GM12878 (cell line): Measurements from ENCODE around the gene SRRM5. TPM values are rescaled to one million over a fixed set of nuclear protein-coding genes. Genes with fewer than 3 reads are reported as not detected.

Source experiments
- BCL3 ChIP-seq: IDR thresholded peaks from 2 replicates; pipeline ENCODE4 v1.6.1; 2011; ENCODE audit warnings: borderline replicate concordance, low read depth, mild to moderate bottlenecking, moderate library complexity, low read length; ENCODE audit not compliant: insufficient read depth, poor library complexity, severe bottlenecking
- BMI1 ChIP-seq: fragments of 450-650 bp; IDR thresholded peaks from 2 replicates; pipeline ENCODE4 v1.6.1; 2016; ENCODE audit warnings: mild to moderate bottlenecking, moderate library complexity, borderline replicate concordance
- CEBPZ ChIP-seq: fragments of 150-350 bp; IDR thresholded peaks from 2 replicates; pipeline ENCODE4 v1.6.1; 2016; ENCODE audit warnings: low read depth, low read length
- E2F8 ChIP-seq: fragments of 450-650 bp; IDR thresholded peaks from 2 replicates; pipeline ENCODE4 v1.6.1; 2018; ENCODE audit warnings: mild to moderate bottlenecking, low read depth, moderate library complexity; ENCODE audit not compliant: partially characterized antibody
- ETV6 ChIP-seq, 2 experiments: fragments of 450-650 bp in 1 of 2; IDR thresholded peaks in 1 of 2; conservative IDR thresholded peaks in 1 of 2; 2 replicates each; pipeline ENCODE4 v1.6.1; 2014; ENCODE audit warnings: antibody characterized with exemption in 1 of 2, borderline replicate concordance in 1 of 2, low read depth in 1 of 2, mild to moderate bottlenecking in 1 of 2, moderate library complexity in 1 of 2
- EZH2 ChIP-seq: IDR thresholded peaks from 2 replicates; pipeline ENCODE4 v1.6.1; 2012; ENCODE audit warnings: low read depth, mild to moderate bottlenecking, control low read depth, inconsistent platforms, low read length, borderline replicate concordance; ENCODE audit not compliant: control insufficient read depth
- FOXK2 ChIP-seq: fragments of 450-650 bp; IDR thresholded peaks from 2 replicates; pipeline ENCODE4 v1.6.1; 2017; ENCODE audit warnings: mild to moderate bottlenecking, moderate library complexity
- IRF4 ChIP-seq: IDR thresholded peaks from 2 replicates; pipeline ENCODE4 v1.6.1; 2011; ENCODE audit warnings: low read depth, low read length
- MEF2A ChIP-seq: IDR thresholded peaks from 2 replicates; pipeline ENCODE4 v1.6.1; 2011; ENCODE audit warnings: low read depth, mild to moderate bottlenecking, low read length, moderate library complexity; ENCODE audit not compliant: insufficient read depth
- MYC ChIP-seq: IDR thresholded peaks from 2 replicates; pipeline ENCODE4 v1.6.1; 2011; ENCODE audit warnings: mild to moderate bottlenecking, low read length, moderate library complexity, inconsistent platforms; ENCODE audit not compliant: insufficient read depth, insufficient replicate concordance, insufficient read length, severe bottlenecking
- NBN ChIP-seq: fragments of 450-650 bp; IDR thresholded peaks from 2 replicates; pipeline ENCODE4 v1.6.1; 2016
- NFIC ChIP-seq: IDR thresholded peaks from 2 replicates; pipeline ENCODE4 v1.6.1; 2012; ENCODE audit warnings: low read depth, mild to moderate bottlenecking, inconsistent platforms, low read length, moderate library complexity
- PML ChIP-seq: IDR thresholded peaks from 2 replicates; pipeline ENCODE4 v1.6.1; 2012; ENCODE audit warnings: low read length, inconsistent platforms
- SIX5 ChIP-seq: IDR thresholded peaks from 2 replicates; pipeline ENCODE4 v1.6.1; 2011; ENCODE audit warnings: mild to moderate bottlenecking, low read depth, low read length, moderate library complexity; ENCODE audit not compliant: severe bottlenecking
- STAT1 ChIP-seq: fragments of 450-650 bp; conservative IDR thresholded peaks from 2 replicates; pipeline ENCODE4 v1.6.1; 2014; ENCODE audit warnings: antibody characterized with exemption, mild to moderate bottlenecking
- STAT3 ChIP-seq: IDR thresholded peaks from 2 replicates; pipeline ENCODE4 v1.6.1; 2011; ENCODE audit warnings: low read depth, low read length, improper control_type of control experiment
- ZNF217 ChIP-seq: fragments of 450-650 bp; IDR thresholded peaks from 2 replicates; pipeline ENCODE4 v1.6.1; 2017; ENCODE audit warnings: antibody characterized with exemption, mild to moderate bottlenecking
- polyA plus RNA-seq, 11 experiments: library from polyadenylated mRNA; depleted of rRNA in 4 of 11; unstranded in 6 of 11; stranded (reverse) in 5 of 11; fragments of >200 nt; fragmentation: Nextera tagmentation in 4 of 11; fragmentation: Illumina TruSeq in 1 of 11; extraction: Ambion mirVana in 4 of 11; extraction: Trizol in 1 of 11; gene quantifications; 1 replicate in 1 of 11; 2 replicates in 10 of 11; pipeline versions ENCODE4 v1.2.1 to v1.2.3, GENCODE V29; 2011 to 2016; ENCODE audit warnings: inconsistent platforms in 2 of 11, missing spikeins in 2 of 11, low read depth in 1 of 11
- total RNA-seq, 4 experiments: library from RNA; depleted of rRNA in 3 of 4; stranded (reverse); fragments of >200 nt in 3 of 4; fragmentation: Illumina TruSeq in 1 of 4; extraction: Trizol in 1 of 4; gene quantifications; 2 replicates each; pipeline versions ENCODE4 v1.2.1 to v1.2.3, GENCODE V29; 2013 to 2021

SRRM5 gene
- total and polyA plus RNA-seq, 10 of the 15 experiments (the other 5 are each of a cell fraction or from before 2014, with no cell fraction given): 0.06 to 0.38 (median 0.24) TPM; not detected in 2

GRCh38 chr19:43594710-43595604 lies 16.9 kb upstream of the SRRM5 start (continued):
- TF ChIP-seq SIX5: no peak
- no peak for TF ChIP-seq PML
- no peak for TF ChIP-seq MYC
- TF ChIP-seq IRF4: peak; percentile 37; the same call in 1 of the 2 replicates
- TF ChIP-seq CEBPZ: no peak
- TF ChIP-seq BMI1: no peak
- no peak for TF ChIP-seq STAT1
- no peak for TF ChIP-seq EZH2
- TF ChIP-seq MEF2A: no peak
- no peak for TF ChIP-seq ETV6 (conservative IDR thresholded peaks at IDR 0.05 in 1 of 2, IDR thresholded peaks at IDR 0.05 in 1 of 2; ENCODE audit: borderline replicate concordance in 1 of 2, low read depth in 1 of 2)
- peak; percentile 55; the same call in 1 of the 2 replicates for TF ChIP-seq NBN
- TF ChIP-seq E2F8: no peak
- no peak for TF ChIP-seq ZNF217
- no peak for TF ChIP-seq STAT3
- no peak for TF ChIP-seq BCL3
- no peak for TF ChIP-seq FOXK2
- no peak for TF ChIP-seq NFIC
